AG20443 (cell line): ENCODE measurements around the gene TBC1D22A.
A peak's percentile ranks its signal among the peaks of the same experiment; 100 is the strongest.
"Not testable (repeated sequence)": the region's sequence is repeated elsewhere in the genome, so short reads cannot be mapped to it uniquely, and the experiment has no call there.

Source experiments
- DNase-seq: peaks from one replicate; pipeline ENCODE4 v3.0.0; 2012; ENCODE audit warnings: low spot score, mixed read lengths

Gene TBC1D22A, protein sequence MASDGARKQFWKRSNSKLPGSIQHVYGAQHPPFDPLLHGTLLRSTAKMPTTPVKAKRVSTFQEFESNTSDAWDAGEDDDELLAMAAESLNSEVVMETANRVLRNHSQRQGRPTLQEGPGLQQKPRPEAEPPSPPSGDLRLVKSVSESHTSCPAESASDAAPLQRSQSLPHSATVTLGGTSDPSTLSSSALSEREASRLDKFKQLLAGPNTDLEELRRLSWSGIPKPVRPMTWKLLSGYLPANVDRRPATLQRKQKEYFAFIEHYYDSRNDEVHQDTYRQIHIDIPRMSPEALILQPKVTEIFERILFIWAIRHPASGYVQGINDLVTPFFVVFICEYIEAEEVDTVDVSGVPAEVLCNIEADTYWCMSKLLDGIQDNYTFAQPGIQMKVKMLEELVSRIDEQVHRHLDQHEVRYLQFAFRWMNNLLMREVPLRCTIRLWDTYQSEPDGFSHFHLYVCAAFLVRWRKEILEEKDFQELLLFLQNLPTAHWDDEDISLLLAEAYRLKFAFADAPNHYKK

GRCh38 chr22:46762238-46763050 is at the start of gene TBC1D22A:
TBC1D22A (plus strand) TSS chr22:46762650; CDS start chr22:46762787, 137 bp downstream.
- peak; percentile 97 for DNase-seq

- DNase-seq: peak; percentile 45
Measured at GRCh38 chr22:46714550-46714949, 47.9 kb upstream of the TBC1D22A start.

GRCh38 chr22:46719921-46720320 is 42.5 kb upstream of the TBC1D22A start:
- no peak for DNase-seq

DNA sequence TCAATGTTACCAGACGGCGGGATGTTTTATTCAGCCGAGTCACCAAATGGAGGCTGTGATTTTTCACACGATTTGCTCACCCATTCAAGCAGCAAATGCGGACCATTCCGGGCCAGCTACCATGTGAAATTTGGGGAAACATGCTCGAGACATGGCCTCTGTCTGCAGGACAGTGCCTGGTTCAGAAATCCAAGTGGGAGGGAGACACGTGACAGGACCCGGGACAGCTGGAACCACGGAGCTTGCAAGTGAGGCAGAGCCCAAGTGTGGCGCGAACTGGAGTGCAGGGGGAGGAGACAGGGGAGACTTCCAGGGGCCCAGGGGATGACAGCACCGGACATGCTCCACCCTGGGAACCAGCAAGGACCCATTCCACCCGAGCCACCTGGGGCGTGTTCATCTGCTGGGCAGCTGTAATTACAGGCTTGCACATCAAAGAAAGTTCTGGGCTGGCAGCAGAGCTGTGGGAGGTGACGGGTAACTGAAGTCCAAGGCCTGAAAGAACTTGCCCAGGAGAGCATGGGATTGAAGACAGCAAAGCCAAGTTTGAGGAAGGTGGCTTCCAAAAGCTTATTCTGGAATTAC is 40.9 kb upstream of the TBC1D22A start:
- DNase-seq: no peak

DNA sequence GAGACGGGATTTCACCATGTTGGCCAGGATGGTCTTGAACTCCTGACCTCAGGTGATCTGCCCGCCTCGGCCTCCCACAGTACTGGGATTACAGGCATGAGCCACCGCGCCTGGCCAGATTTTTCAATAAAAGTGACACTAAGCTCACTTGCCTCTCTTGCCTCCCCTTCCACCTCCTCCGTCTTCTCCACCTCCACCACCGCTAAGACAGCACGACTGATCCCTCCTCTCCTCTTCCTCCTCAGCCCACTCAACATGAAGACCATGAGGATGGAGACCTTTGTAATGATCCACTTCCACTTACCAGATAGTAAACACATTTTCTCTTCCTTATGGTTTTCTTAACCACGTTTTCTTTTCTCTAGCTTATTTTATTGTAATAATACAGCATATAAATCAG is 38.6 kb upstream of the TBC1D22A start:
- no peak for DNase-seq

GRCh38 chr22:46725096-46725495 is 37.4 kb upstream of the TBC1D22A start:
- no peak for DNase-seq

GRCh38 chr22:46726066-46726985 is 36.1 kb upstream of the TBC1D22A start:
- no peak for DNase-seq

DNA sequence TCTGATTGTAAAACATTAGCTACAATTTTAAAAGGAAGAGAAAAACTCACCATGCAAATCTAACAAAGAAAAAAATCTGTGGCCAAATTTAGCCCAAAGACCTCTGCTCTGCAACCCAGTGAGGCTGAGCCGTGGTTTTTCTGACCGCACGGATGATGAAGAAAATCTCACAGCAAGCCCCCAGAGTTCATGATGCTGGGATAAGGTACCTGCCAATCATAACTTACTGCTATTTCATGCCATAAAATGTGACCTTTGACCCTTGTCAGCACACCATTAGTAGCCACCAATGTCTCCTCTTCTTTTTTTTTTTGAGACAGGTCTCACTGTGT is 35.5 kb upstream of the TBC1D22A start:
- no peak for DNase-seq

- DNase-seq: no peak
Measured at GRCh38 chr22:46727813-46728364, 34.6 kb upstream of the TBC1D22A start.

DNA sequence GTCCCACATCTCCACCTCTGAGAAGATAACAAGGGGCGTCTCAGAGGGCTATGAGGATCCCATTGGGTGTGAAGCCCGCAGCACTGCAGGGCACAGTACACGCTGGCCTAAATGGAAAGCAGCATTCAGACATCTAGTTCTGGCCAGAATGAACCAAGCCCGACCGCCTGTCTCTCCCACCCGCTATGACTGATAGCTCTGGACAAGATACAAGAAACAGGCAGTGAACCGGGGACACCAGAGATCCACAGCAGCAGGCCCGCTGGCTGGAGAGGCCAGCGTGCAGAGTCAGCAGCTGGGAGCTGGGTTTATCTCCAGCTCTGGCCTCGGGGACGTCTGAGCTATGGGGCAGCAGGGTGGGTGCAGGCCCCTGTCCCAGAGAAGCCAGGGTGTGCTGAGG is 34.0 kb upstream of the TBC1D22A start:
- no peak for DNase-seq

GRCh38 chr22:46730568-46731245 is 31.7 kb upstream of the TBC1D22A start:
- DNase-seq: no peak

DNA sequence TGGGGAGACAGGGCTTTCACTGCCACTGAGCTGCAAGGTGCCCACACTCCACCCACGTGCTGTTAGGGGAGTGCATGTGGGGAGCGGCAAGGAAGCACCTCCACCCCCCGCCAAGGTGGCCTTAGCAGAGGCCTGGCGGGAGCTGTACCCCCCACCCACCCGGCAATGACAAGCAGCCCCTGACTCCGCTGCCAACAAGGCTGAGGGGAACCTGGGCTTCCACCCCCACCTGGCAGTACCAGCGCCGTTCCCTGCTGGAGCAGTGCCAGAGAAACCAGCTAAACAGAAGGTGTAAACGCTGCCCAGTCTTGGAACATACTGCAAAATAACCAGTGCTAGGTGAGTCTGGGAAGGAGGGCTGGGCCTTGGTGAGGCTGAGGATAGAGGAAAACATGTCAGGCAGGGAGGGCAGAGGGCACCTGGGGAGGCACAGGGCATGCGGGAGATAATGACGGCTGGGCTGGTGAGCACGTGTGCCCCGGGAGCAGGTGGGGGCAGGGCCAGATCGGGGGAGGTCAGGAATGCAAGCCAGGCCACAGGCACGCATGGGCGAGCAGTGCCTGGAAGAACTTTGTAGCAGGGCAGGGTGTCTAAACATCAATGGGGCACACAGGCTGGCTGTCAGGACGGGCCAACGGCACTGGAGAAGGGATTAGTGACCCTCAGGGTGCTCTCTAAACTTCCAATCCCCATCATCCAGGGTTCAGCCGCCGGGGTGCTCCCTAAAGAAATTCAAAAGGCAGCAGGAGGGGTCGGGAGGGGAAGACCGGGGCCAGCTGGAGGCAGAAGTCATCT is 31.0 kb upstream of the TBC1D22A start:
- peak; percentile 60 for DNase-seq

DNA sequence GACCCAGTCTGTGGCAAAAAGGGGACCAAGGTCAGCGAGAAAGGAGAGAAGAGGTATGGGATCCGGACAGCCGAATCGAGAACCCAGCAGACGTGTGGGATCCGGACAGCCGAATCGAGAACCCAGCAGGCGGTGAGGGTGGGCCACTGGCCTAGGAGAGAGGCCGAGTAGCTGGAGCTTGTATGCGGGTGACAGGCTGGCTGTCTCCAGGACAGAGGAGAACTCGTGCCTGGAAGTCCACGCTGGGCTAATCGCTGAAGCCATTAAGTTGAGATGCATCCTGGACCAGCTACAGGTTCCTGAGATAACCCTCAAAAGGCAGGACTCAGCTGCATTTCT is 30.4 kb upstream of the TBC1D22A start:
- DNase-seq: no peak

DNA sequence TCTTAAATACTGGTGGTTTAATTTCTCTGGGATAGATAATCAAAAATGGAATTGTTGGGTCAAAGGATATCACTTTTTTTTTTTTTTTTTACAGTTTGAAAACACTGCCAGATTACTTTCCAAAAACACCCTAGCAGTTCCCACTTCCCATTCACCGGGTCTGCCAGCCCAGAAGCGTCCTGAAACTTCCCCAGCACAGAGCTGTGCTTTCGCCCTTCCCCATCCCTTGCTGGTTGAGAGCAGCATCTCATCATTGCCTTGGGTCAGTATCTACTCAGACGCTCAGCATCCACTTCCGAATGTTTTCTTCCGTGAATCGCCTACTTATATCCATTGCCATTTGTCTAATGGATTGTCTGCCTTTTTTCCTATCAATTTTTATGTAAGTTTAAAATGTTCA is 29.9 kb upstream of the TBC1D22A start:
- no peak for DNase-seq

DNA sequence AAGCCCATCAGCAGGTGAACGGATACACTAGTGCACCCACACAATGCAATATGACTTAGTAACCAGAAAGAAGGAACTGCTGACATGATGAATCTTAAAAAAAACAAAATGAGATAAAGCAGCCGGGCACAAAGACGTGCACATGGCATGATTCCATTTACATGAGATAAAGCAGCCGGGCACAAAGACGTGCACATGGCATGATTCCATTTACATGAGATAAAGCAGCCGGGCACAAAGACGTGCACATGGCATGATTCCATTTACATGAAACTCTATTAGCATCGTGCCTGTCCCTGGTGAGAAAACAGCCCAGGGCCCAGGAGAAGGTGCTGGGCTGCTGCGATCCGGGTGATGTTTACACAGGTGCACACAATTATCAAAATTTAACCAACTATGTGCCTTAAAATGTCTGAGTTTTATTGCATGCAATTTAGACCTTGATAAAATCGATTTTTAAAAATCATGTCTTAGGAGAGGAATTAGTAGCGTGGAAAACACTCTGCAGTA is 28.2 kb upstream of the TBC1D22A start:
- not testable (repeated sequence) for DNase-seq

GRCh38 chr22:46734830-46735453 is 27.5 kb upstream of the TBC1D22A start:
- DNase-seq: no peak

GRCh38 chr22:46735747-46736608 is 26.5 kb upstream of the TBC1D22A start:
- no peak for DNase-seq

DNA sequence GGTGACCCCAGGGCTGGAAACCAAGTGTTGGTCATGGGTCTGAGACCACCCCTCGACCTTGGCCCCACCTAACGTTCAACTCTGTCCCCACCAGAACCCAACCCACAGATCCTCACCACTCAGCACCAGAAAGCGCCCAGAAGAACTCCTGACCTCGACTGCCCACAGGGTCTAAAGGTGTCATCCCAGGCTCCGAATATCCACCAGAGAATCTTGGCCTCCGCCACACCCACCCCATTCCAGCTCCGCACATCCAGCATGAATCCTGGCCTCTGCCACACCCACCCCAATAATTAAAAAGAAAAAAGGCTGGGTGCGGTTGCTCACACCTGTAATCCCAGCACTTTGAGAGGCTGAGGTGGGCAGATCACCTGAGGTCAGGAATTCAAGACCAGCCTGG is 25.7 kb upstream of the TBC1D22A start:
- DNase-seq: no peak
